ENCODE measurements around the gene EMB.
A peak's percentile ranks its signal among the peaks of the same experiment; 100 is the strongest.
"Not testable (repeated sequence)": the region's sequence is repeated elsewhere in the genome, so short reads cannot be mapped to it uniquely, and the experiment has no call there.

EMB gene, protein sequence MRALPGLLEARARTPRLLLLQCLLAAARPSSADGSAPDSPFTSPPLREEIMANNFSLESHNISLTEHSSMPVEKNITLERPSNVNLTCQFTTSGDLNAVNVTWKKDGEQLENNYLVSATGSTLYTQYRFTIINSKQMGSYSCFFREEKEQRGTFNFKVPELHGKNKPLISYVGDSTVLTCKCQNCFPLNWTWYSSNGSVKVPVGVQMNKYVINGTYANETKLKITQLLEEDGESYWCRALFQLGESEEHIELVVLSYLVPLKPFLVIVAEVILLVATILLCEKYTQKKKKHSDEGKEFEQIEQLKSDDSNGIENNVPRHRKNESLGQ

DNA sequence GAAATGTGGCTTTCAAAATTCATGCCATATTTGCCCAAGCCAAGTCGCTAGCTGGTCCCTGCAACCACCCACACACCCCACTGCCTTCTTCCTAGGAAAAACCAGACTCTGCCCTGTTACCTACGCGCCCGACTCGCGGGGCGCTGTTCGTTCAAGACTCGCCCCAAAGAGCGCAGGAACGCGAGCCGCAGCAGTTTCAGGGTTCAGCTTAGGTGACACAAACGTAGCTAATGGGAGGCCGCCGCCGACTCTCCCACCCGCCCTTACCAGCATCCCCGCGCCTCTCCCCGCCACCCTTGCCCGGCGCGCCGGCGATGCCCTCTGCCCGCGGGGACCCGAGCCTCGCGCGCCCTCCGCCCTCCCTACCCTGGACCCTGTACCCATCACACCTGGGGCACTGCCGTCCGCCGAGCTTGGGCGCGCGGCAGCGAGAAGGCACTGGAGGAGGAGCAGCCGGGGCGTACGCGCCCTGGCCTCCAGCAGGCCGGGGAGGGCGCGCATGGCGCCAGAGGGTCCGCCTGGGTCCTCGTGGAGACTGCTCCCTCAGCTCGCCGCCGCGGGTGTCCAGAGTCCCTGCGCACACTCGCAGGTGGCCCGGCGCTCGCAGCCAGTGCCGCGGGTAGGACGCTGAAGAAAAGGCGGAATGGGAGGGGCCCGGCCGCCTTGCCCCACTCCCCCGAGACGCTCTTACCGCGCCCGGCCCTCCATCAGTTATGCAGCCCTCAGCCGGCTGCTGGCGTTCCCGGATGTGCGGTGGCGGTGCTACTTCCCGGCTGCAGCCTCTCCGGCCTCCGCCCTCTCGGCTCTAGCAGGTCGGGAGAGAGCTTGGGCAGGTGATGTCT, at the start of gene EMB:
EMB (minus strand) TSS at position 638 of the 842 bp plus-strand sequence; CDS start at position 501, 137 bp downstream.
- no peaks in the 10 kb centered on the region for H3K27me3 Mint-ChIP-seq
- H3K4me1 Mint-ChIP-seq: peaks cover 82% of the 10 kb centered on the region
- no peaks in the 10 kb centered on the region for H3K9me3 Mint-ChIP-seq
- no peaks in the 10 kb centered on the region for H3K36me3 Mint-ChIP-seq
- H3K27ac Mint-ChIP-seq: peak within 1 kb of the TSS; percentile 98
- peak within 1 kb of the TSS; percentile 96 for H3K4me3 Mint-ChIP-seq

DNA sequence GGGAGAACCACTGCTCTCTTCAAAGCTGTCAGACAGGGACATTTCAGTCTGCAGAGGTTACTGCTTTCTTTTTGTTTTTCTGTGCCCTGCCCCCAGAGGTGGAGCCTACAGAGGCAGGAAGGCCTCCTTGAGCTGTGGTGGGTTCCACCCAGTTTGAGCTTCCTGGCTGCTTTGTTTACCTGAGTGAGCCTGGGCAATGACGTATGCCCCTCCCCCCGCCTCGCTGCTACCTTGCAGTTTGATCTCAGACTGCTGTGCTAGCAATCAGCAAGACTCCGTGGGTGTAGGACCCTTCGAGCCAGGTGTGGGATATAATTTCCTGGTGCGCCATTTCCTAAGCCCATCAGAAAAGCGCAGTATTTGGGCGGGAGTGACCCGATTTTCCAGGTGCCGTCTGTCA, 48.4 kb upstream of the EMB start:
- peaks cover 15% of the 10 kb centered on the region for H3K36me3 Mint-ChIP-seq
- not testable (repeated sequence) for H3K4me3 Mint-ChIP-seq, H3K27ac Mint-ChIP-seq, H3K27me3 Mint-ChIP-seq
- H3K4me1 Mint-ChIP-seq: peaks cover 25% of the 10 kb centered on the region
- H3K9me3 Mint-ChIP-seq: peaks cover 14% of the 10 kb centered on the region

DNA sequence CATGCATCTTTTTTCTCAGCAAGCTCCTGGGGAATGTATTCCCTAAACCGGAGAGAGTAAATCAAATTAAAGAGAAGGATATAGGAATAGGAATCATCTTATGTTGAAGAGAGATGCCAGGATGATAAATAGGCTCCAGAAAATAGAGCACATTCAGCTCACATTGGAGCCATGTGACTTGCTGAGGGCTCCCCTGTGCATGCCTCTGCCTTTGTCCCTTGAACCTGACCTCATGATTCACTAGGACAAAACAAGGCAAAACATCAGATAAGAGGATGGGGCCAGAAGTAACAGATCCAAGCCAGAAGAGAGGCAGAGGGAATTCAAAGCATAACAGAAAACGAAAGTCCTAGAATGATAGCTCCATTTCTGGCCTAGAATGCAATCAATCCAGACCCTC, 37.7 kb upstream of the EMB start:
- not testable (repeated sequence) for H3K27me3 Mint-ChIP-seq, H3K9me3 Mint-ChIP-seq, H3K36me3 Mint-ChIP-seq, H3K27ac Mint-ChIP-seq, H3K4me3 Mint-ChIP-seq
- peaks cover 29% of the 10 kb centered on the region for H3K4me1 Mint-ChIP-seq

DNA sequence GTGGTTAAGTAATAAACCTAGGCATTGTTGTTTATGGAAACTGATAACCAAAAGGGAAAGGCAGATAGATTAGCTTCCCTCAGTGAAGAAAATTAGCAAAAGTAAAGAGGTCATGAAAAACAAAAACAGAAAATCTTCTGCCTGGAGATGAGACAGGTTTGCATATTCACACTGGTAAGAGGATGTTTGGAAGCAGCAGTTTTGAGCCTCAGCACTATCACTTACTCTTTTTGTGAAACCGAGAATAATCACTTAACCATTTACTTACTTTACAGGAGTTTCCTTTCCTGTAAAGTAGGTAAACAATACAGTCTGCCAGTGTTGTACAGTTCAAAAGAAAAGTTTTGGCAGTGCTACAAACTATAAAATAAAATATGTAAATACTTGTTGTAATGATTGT, 35.5 kb upstream of the EMB start:
- Mint-ChIP-seq H3K27me3 (no peaks in the 10 kb centered on the region), H3K9me3 (peaks cover 5% of the 10 kb centered on the region), H3K27ac (no peak overlapping the region), H3K4me1 (peaks cover 29% of the 10 kb centered on the region), H3K4me3 (no peak overlapping the region), H3K36me3 (peaks cover 5% of the 10 kb centered on the region)

DNA sequence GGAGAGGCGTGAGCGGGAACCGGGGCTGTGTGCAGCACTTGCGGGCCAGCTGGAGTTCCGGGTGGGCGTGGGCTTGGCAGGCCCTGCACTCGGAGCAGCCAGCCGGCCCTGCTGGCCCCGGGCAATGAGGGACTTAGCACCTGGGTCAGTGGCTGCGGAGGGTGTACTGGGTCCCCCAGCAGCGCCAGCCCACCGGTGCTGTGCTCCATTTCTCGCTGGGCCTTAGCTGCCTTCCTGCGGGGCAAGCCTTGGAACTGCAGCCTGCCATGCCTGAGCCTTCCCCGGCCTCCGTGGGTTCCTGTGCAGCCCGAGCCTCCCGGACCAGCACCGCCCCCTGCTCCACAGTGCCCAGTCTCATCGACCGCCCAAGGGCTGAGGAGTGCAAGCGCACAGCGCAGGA, 23.9 kb upstream of the EMB start:
- H3K4me3 Mint-ChIP-seq, H3K27me3 Mint-ChIP-seq, H3K36me3 Mint-ChIP-seq, H3K4me1 Mint-ChIP-seq, H3K27ac Mint-ChIP-seq: not testable (repeated sequence)
- H3K9me3 Mint-ChIP-seq: peaks cover 12% of the 10 kb centered on the region

DNA sequence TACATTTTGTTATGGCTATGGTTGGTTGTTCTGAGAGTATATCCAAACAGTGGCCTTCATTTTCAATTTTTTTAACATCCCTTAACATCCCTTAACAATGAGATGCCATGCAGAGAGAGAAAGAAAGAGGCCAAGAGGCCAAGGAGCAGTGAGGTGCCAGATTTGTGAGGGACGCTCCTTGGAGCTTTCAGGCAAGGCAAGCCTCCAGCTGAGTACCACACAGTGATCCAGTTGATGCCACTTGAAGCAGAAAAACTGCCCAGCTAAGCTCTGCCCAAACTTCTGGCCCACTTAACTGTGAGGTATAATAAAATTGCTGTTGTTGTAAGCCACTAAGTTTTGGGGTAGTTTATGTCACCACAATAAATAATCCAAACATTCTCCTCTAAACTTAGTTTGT, 22.6 kb upstream of the EMB start:
- Mint-ChIP-seq H3K36me3 (peaks cover 6% of the 10 kb centered on the region), H3K4me1 (peaks cover 6% of the 10 kb centered on the region), H3K27ac (no peak overlapping the region), H3K4me3 (no peak overlapping the region), H3K27me3 (no peaks in the 10 kb centered on the region), H3K9me3 (peaks cover 6% of the 10 kb centered on the region)

DNA sequence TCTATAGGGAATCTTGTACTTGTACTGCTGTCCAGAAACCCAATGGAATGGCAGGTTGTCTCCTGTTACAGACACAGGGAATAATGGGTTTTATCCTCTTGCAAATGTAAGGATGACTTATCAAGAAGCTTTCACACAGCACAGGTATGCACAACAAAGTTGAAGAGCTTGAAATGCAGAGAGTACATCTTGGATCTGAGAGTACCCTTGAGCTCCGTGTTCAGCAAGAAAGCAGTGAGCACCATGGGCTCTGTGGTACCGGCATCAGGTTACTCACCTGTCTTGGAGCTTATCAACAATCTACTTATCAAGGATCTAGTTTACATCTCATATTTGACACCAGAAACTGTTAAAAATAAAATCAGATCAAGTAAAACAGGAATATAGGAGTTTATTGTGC, 22.0 kb upstream of the EMB start:
- Mint-ChIP-seq H3K27me3 (no peaks in the 10 kb centered on the region), H3K4me3 (no peak overlapping the region), H3K9me3 (peaks cover 1% of the 10 kb centered on the region), H3K36me3 (peaks cover 6% of the 10 kb centered on the region), H3K4me1 (peaks cover 9% of the 10 kb centered on the region), H3K27ac (no peak overlapping the region)

DNA sequence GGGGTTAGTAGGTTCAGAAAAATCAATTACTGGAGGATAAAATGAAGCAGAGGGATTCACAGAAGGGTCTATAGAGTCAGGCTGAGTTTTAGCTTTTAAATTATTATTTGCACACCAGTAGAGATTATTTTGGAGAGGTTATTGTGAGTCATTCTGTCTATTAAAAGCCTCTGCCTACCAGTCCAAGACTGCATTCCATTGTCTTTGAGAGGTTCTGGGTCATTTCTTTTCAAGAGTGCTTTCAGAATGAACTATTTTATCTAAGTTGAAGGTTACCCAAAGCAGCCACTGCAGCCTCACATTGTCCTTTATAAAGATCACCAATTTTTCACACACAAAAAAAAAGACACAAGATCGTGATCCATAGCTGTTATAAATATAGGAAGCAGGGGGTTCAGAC, 21.5 kb upstream of the EMB start:
- peaks cover 14% of the 10 kb centered on the region for H3K4me1 Mint-ChIP-seq
- H3K4me3 Mint-ChIP-seq, H3K36me3 Mint-ChIP-seq, H3K27ac Mint-ChIP-seq, H3K27me3 Mint-ChIP-seq, H3K9me3 Mint-ChIP-seq: not testable (repeated sequence)

DNA sequence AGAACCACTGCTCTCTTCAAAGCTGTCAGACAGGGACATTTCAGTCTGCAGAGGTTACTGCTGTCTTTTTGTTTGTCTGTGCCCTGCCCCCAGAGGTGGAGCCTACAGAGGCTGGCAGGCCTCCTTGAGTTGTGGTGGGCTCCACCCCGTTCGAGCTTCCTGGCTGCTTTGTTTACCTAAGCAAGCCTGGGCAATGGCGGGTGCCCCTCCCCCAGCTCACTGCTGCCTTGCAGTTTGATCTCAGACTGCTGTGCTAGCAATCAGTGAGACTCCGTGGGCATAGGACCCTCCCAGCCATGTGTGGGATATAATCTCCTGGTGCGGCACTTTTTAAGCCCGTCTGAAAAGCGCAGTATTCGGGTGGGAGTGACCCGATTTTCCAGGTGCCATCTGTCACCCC, 17.3 kb upstream of the EMB start:
- H3K27ac Mint-ChIP-seq, H3K4me3 Mint-ChIP-seq, H3K9me3 Mint-ChIP-seq, H3K27me3 Mint-ChIP-seq: not testable (repeated sequence)
- Mint-ChIP-seq H3K4me1 (peaks cover 21% of the 10 kb centered on the region), H3K36me3 (peaks cover 20% of the 10 kb centered on the region)

DNA sequence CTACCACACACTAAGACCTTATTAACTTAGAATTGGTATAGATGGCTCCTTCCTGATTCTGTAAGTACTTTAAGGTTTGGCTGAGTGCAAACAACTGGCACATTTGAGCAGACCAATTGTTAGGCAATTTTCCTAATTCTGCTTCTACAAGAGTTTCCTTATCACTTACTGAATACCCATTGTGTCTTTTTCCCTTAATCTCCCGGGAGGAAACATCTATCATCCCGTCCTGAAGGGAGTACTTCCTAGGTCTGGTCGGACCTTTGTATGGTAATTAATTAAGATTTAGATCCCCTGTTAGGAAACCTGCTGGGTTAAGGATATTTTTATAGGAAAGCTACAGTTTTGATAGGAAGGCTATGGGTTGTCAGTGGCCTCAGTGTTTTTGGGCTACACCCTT, 8.2 kb upstream of the EMB start:
- H3K36me3 Mint-ChIP-seq, H3K27ac Mint-ChIP-seq, H3K4me3 Mint-ChIP-seq, H3K9me3 Mint-ChIP-seq, H3K27me3 Mint-ChIP-seq: not testable (repeated sequence)
- peaks cover 56% of the 10 kb centered on the region for H3K4me1 Mint-ChIP-seq

DNA sequence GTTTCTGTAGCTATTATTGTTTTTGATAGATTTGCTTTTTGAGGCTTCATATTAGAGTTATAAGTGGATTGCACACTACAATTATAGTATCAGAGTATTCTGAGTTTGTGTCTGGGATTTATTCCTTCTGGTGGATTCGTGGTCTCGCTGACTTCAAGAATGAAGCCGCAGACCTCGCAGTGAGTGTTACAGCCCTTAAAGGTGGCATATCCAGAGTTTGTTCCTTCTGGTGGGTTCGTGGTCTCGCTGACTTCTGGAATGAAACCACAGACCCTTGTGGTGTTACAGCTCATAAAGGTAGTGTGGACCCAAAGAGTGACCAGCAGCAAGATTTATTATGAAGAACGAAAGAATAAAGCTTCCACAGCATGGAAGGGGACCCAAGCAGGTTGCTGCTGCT, 6.9 kb upstream of the EMB start:
- no peaks in the 10 kb centered on the region for H3K36me3 Mint-ChIP-seq
- peak overlapping the region; percentile 8 for H3K27ac Mint-ChIP-seq
- H3K4me3 Mint-ChIP-seq: no peak overlapping the region
- H3K9me3 Mint-ChIP-seq: no peaks in the 10 kb centered on the region
- H3K27me3 Mint-ChIP-seq: no peaks in the 10 kb centered on the region
- H3K4me1 Mint-ChIP-seq: peaks cover 65% of the 10 kb centered on the region

DNA sequence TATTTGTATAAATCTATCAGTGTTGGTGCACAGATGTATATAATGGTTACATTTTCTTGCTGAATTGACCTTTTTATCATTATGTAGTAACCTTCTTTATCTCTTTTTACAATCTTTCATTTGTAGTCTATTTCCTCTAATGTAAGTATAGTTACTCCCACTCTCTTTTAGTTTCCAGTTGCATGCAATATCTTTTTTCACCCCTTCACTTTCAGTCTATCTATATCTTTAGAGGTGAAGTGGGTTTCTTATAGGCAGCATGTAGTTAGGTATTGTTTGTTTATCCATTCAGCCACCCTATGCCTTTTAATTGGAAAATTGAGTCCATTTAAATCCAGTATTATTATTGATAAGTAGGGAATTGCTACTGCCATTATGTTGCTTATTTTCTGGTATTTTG, 6.1 kb upstream of the EMB start:
- Mint-ChIP-seq H3K27ac (peak overlapping the region; percentile 14), H3K27me3 (no peaks in the 10 kb centered on the region), H3K4me3 (no peak overlapping the region), H3K9me3 (no peaks in the 10 kb centered on the region), H3K36me3 (no peaks in the 10 kb centered on the region), H3K4me1 (peaks cover 73% of the 10 kb centered on the region)

DNA sequence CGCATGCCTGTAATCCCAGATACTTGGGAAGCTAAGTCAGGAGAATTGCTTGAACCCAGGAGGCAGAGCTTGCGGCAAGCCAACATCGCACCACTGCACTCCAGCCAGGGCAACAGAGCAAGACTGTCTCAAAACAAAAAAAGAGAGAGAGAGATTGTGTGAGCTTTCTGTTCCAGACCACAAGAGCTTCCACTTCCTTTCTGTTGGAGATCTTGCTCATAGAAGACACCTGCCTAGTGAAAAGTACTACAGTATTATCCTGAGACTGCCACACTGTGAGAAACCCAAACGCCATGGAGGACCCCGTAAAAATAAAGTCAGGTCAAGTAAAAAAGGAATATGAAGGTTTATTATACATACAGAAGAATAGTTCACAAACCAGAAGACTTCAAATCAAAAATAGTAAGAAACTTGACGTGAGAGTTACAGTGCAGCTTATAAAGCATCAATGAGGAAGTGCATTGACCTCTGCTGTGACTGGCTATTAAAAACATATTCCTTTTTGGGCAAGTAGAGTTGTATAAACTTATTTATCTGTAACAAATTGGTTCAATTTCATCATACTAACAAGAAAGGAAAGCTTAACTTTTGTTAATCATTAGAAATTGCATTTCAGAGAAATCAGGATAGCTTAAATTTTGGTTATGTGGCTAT, 4.3 kb upstream of the EMB start:
- no peaks in the 10 kb centered on the region for H3K9me3 Mint-ChIP-seq
- peaks cover 84% of the 10 kb centered on the region for H3K4me1 Mint-ChIP-seq
- H3K27me3 Mint-ChIP-seq: no peaks in the 10 kb centered on the region
- H3K27ac Mint-ChIP-seq: peak overlapping the region; percentile 94
- H3K4me3 Mint-ChIP-seq: peak overlapping the region; percentile 84
- H3K36me3 Mint-ChIP-seq: no peaks in the 10 kb centered on the region

DNA sequence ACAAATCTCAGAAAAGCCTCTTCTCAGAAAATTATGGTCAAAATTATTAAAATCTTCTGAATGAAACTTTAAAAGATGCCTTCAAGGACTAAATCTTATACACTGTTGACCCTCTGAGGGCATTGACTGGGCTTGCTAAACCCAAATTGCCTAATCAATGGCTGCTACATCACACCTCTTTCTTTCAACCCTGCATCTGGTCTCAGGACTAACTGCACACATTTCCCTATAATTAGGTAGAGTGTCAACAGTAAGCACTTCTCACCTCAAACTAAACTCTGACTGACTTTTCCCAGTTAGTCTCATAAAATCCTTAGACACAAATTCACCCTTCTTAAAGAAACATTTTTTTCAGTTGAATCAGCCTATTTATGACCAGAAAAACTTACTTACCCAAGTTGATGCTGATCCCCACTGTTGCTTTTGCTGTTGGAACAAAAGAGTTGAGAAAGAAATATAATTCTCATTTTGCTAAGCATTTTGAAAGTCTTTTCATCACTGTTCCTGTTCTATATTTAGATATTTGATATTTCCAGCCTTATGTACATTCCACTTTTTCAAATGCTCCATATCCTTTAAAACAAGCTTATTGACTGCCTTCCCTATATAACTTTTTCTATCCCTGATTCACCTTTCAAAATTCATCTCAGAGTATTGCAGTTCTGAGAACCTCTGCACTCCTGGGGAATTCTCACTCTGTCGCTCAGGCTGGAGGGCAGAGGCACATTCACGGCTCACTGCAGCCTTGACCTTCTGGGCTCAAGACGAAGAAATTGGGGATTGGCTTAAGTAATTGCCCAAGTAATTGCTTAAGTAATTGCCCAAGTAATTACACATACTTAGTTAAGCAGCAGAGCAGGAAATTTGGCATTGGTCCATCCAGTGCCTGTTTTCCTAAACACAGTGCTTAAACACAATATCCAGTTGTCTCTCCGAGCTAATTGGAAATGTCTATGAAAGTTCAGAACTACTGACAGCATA, 1.8 kb upstream of the EMB start:
- H3K27me3 Mint-ChIP-seq, H3K36me3 Mint-ChIP-seq, H3K9me3 Mint-ChIP-seq: not testable (repeated sequence)
- Mint-ChIP-seq H3K4me1 (peaks cover 87% of the 10 kb centered on the region), H3K4me3 (peak overlapping the region; percentile 6), H3K27ac (peak overlapping the region; percentile 57)

DNA sequence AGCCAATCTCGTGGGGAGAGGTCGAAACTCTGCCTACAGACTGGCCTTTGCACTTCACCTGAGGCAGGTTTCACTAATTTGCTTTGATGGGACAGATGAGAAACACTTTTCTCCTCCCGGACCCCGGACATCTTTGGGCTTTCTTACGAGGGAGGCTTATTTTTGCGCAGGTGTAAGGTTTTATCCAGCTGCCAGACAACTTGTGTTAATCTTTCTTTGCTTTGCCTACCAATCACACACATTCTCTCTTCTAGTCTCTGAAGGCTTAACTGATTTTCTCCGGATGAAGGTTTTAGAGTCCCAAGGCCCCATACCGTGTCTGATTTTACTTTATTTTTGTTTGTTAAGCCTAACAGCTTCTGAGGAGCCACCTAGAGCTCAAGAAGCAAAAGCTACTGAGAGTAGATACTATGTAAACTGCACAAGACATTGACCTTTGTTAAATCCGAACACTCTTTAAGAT, 436 bp upstream of the EMB start:
- Mint-ChIP-seq H3K4me3 (peak overlapping the region; percentile 96), H3K36me3 (no peaks in the 10 kb centered on the region), H3K27ac (peak overlapping the region; percentile 98), H3K4me1 (peaks cover 82% of the 10 kb centered on the region), H3K27me3 (no peaks in the 10 kb centered on the region), H3K9me3 (no peaks in the 10 kb centered on the region)
